HepG2 (cell line): ENCODE results near the gene NAV2. TPM values are rescaled to one million over a fixed set of nuclear protein-coding genes. Genes with fewer than 3 reads are reported as not detected.

ENCODE experiments used
- CBX5 ChIP-seq: sonication (generic); formaldehyde crosslinking; IDR thresholded peaks from 2 replicates; pipeline ENCODE4 v1.4.0; 2020; ENCODE audit warnings: missing genetic modification reagents, borderline replicate concordance
- FLYWCH1 ChIP-seq: sonication (generic); formaldehyde crosslinking; IDR thresholded peaks from 2 replicates; pipeline ENCODE4 v1.8.1; 2023; ENCODE audit warnings: mild to moderate bottlenecking, missing genetic modification reagents
- HIC2 ChIP-seq: sonication (generic); formaldehyde crosslinking; IDR thresholded peaks from 2 replicates; pipeline ENCODE4 v1.9.0; 2022; ENCODE audit warnings: low read depth, missing genetic modification reagents
- HMGA1 ChIP-seq: sonication (generic); formaldehyde crosslinking; conservative IDR thresholded peaks from 2 replicates; pipeline ENCODE4 v1.4.0; 2020; ENCODE audit warnings: missing genetic modification reagents
- JUNB ChIP-seq: sonication (generic); formaldehyde crosslinking; IDR thresholded peaks from 2 replicates; pipeline ENCODE4 v1.8.0; 2022; ENCODE audit warnings: missing genetic modification reagents, mild to moderate bottlenecking, borderline replicate concordance
- KMT2B ChIP-seq: IDR thresholded peaks from 2 replicates; pipeline ENCODE4 v1.6.1; 2016; ENCODE audit warnings: missing genetic modification reagents, missing compliant biosample characterization
- MTA3 ChIP-seq: sonication (generic); formaldehyde crosslinking; IDR thresholded peaks from 2 replicates; pipeline ENCODE4 v1.4.0; 2020; ENCODE audit warnings: missing genetic modification reagents
- NR1H2 ChIP-seq: sonication (generic); formaldehyde crosslinking; IDR thresholded peaks from 2 replicates; pipeline ENCODE4 v1.8.1; 2022; ENCODE audit warnings: low read depth, missing genetic modification reagents, borderline replicate concordance
- RERE ChIP-seq: IDR thresholded peaks from 2 replicates; pipeline ENCODE4 v1.6.1; 2016; ENCODE audit warnings: low read depth, missing genetic modification reagents, missing compliant biosample characterization
- U2AF1 ChIP-seq: fragments of 200-400 bp; formaldehyde crosslinking; optimal IDR thresholded peaks from 2 replicates; pipeline ENCODE3; 2017; ENCODE audit warnings: mild to moderate bottlenecking, low read depth, low read length
- ZNF142 ChIP-seq: sonication (generic); formaldehyde crosslinking; IDR thresholded peaks from 2 replicates; pipeline ENCODE4 v1.4.0; 2020; ENCODE audit warnings: missing genetic modification reagents
- ZNF33A ChIP-seq: sonication (generic); formaldehyde crosslinking; IDR thresholded peaks from 2 replicates; pipeline ENCODE4 v1.5.1; 2020; ENCODE audit warnings: missing genetic modification reagents, mild to moderate bottlenecking, moderate library complexity, borderline replicate concordance
- polyA plus RNA-seq, 8 experiments: library from polyadenylated mRNA; depleted of rRNA in 3 of 8; stranded (reverse) in 7 of 8; unstranded in 1 of 8; fragments of >200 nt; fragmentation: Illumina TruSeq in 4 of 8; extraction: Trizol in 4 of 8; gene quantifications; 2 replicates each; pipeline versions ENCODE4 v1.2.1 to v1.2.3, GENCODE V29; 2011 to 2016; ENCODE audit warnings: low read depth in 4 of 8, missing spikeins in 1 of 8, mixed read lengths in 1 of 8; ENCODE audit not compliant: insufficient read depth in 1 of 8
- total RNA-seq, 5 experiments: library from RNA; depleted of rRNA; stranded (reverse); fragments of >200 nt; fragmentation: Illumina TruSeq; extraction: Trizol; gene quantifications; 2 replicates each; pipeline ENCODE4 v1.2.3, GENCODE V29; 2016; ENCODE audit warnings: low read depth in 1 of 5

The NAV2 gene
- total and polyA plus RNA-seq, 2 of the 13 experiments (the other 11 are each of a cell fraction or from before 2014, with no cell fraction given): 9.3 to 34.6 TPM

DNA sequence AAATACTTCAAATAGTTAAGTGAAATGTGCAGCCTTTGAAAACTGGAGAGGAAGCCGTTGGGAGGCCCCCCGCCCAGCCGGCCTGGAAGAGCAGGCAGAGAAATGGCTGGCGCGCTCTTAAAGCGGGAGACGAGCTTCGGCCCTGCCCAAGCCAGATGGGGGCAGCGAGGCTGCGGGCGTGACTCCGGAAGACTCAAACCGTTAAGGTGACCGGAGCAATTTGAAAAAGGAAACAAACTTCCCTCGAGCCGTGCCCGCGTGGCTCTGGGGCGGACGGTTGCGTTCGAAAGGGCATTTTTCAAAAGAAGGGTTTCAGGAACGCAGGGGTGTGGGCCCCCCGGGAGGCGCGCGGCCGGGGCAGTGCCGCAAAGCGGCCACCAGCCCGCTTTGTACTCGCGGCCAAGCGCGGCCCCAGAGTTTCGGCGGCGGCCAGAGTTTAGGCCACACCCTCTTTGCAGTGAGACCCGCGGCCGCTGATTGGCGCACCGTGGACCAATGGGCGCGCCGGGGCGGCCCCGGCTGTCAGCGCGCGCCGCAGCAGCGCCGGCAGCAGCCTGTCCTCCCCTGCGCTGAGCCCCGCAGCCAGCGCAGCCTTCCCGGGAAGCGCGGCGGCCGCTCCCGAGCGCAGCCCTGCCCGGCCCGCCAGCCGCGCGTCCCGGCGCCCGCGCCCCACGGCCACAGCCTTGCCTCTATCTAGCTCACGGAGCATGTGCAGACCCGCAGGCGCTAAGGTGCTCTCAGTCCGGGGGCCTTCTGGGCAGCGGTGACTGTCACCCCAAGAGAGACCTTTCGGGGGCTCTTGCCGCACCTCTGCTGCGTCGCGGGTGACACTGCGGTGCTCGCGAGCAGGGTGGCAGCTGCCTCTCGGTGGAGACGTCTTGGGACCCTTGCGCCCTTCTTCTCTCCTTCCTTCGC lies at the start of gene NAV2 (continued):
- TF ChIP-seq RERE (CRISPR knock-in tag) (no peak), NR1H2 (CRISPR knock-in tag) (no peak), ZNF142 (CRISPR knock-in tag) (no peak), CBX5 (CRISPR knock-in tag) (no peak), U2AF1 (no peak), KMT2B (CRISPR knock-in tag) (no peak), JUNB (CRISPR knock-in tag) (no peak), HIC2 (CRISPR knock-in tag) (no peak), MTA3 (CRISPR knock-in tag) (no peak), FLYWCH1 (CRISPR knock-in tag) (no peak), HMGA1 (CRISPR knock-in tag) (no peak), ZNF33A (CRISPR knock-in tag) (no peak)
